GM21515 (cell line): ENCODE results near the gene HSD17B13.
"Not testable (repeated sequence)": the region's sequence is repeated elsewhere in the genome, so short reads cannot be mapped to it uniquely, and the experiment has no call there.

Experiments
- ATAC-seq: cut with Tn5 transposase; IDR thresholded peaks from one replicate; pipeline ENCODE4 v1.9.1; 2021; ENCODE audit not compliant: unreplicated experiment

Gene HSD17B13

DNA sequence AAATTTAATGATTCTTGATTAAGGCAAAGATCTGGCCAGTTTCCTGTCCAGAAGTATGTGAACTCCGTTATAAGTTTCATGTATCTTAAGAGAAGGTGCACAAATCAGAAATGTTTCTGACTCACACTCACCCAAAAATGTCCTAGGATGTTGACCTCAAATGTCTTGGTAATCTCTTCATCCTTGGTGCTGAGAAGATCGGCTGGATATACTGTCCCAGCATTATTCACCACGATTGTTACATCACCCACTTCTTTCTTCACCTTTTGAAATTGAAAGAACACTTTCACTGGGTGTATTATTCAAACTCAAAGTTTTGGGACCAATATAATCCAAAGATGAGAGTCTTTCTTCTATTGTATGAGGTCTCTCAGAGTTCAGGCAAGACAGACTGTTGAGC lies 5.7 kb downstream of the HSD17B13 start:
- ATAC-seq = no peak

DNA sequence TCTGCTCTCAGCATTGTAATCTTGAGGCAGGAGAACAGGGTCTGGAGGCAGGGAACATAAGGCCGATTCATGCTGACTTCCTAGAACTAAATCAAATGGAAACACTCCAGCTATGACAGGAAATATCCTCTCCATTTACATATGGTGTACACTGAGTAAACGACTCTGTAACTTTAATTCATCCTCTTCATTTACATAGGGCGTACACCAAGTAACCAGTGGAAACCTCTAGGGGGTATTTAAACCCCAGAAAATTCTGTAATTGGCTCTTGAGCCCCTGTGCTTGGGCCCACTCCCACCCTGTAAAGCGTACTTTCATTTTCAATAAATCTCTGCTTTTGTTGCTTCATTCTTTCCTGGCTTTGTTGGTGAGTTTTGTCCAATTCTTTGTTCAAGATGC lies 7.7 kb downstream of the HSD17B13 start:
- not testable (repeated sequence) for ATAC-seq

- no peak for ATAC-seq
Measured at GRCh38 chr4:87313756-87314155, 8.9 kb downstream of the HSD17B13 start.

GRCh38 chr4:87311684-87312083 lies 11.0 kb downstream of the HSD17B13 start:
- no peak for ATAC-seq

GRCh38 chr4:87310691-87311335 lies 11.9 kb downstream of the HSD17B13 start:
- ATAC-seq = no peak

- no peak for ATAC-seq
Measured at GRCh38 chr4:87309625-87310024, 13.1 kb downstream of the HSD17B13 start.

DNA sequence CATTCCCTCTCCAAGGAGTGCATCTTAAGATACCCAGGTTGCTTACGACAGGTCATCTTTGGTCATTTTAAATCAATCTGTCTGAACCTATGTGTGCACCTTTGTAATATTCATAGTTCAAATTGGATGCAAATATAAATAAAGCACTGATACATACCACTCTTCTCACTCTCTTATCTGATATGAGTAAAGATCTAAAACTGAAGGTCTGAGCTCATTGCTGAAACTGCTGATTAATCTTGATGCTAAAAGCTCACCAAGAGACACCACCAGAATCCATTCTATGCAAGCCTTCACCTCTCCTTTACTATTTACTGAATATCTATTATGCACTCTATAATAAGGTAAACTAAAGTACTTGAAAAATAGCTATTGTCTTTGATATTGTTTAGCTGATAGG lies 16.6 kb downstream of the HSD17B13 start:
- ATAC-seq = no peak

DNA sequence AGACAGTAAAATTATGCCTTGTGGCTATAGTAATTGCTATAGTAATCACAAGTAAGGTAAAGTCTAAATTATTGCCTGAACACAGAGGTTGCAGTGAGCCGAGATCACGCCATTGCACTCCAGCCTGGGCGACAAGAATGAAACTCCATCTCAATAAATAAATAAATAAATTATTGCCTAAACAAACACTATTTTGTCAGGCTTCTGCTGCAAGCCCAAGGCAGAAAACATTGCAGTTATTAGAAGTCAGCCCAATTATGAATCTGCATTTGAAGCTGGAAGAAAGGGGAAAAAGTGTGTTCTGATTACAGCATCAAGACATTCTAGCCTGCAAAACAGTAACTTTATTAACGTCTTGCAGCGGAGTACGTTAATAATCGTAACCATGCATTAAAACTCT lies 17.1 kb downstream of the HSD17B13 start:
- ATAC-seq = no peak

DNA sequence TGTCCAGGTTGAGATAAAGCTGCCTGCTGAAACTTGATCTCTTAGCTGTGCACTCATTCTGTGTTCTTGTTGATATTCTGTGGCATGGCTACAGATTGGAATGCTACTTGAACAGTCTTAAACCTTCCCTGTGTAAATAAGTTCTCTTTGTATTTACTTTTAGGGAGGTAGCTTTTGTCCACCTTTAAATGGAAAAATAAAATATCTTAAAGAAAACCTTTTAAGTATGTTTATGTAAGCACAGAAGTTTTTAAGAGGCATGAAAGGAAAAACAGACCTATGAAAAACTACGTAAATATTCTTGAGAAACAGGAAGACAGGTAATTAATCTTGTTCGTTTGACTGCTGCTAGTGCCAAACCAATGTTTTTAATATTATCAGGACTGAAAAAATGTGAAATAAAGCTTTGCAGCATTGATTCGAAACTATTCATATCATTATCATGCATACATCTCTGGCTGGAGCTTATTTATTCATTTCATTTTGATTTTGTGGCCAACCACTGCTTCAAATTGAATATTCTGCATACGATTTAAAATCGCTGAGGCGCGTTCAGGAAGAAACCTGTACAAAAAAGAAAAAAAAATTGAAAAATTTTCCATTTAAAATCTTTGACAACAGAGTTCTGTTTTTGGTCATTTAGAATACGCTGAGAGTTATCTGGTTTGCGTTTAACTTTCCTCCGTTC lies 17.8 kb downstream of the HSD17B13 start:
- ATAC-seq = no peak

DNA sequence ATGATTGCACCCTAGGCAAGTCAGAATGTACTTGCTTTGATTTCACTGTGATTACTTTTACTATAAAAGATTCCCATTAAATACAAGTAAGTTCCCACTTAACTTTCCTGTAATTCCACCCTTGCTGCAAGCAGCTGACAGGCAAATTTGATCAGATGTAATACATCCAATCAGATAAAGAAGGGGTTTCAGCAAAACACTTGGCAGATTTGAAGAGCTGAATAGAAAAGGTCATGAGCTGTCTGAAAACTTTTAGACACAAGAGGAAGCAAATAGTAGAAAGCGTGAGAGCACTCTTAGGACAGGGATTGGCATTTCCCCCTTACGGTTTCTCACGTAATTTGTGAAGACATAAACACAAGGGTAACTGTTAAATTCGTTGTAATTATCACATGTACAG lies 22.8 kb downstream of the HSD17B13 start:
- no peak for ATAC-seq

DNA sequence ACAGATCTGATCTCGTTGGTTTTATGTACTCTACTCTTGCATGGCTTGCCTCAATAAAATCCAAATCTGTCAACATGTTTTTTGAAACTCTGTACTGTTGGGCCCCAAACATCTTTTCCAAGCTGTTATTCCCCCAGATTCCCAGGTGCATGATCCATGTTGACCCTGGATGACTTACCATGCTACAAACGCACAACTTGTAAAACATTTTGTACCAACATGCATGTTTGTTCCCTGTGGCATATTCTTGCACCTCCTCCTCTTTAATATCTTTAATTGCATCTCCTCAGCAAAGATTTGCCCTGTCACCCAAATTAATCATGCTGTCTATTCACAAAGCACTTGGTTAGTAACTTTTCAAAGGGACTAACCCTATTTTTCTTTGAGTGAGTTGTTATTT lies 24.3 kb downstream of the HSD17B13 start:
- ATAC-seq = no peak

GRCh38 chr4:87294911-87295310 lies 27.8 kb downstream of the HSD17B13 start:
- ATAC-seq = not testable (repeated sequence)

GRCh38 chr4:87293889-87294288 lies 28.8 kb downstream of the HSD17B13 start:
- ATAC-seq = not testable (repeated sequence)

DNA sequence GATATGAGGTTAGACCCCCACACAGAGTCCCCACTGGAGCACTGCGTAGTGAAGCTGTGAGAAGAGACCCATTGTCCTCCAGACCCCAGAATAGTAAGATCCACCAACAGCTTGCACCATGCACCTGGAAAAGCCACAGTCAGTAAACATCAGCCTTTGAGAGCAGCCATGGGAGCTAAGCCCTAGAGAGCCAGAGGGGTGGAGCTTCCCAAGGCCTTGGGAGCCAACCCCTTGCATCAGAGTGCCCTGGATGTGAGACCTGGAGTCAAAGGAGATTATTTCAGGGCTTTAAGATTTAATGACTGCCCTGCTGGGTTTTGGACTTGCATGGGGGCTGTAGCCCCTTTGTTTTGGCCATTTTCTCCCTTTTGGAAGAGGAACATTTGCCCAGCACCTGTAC lies 35.7 kb downstream of the HSD17B13 start:
- ATAC-seq = no peak

DNA sequence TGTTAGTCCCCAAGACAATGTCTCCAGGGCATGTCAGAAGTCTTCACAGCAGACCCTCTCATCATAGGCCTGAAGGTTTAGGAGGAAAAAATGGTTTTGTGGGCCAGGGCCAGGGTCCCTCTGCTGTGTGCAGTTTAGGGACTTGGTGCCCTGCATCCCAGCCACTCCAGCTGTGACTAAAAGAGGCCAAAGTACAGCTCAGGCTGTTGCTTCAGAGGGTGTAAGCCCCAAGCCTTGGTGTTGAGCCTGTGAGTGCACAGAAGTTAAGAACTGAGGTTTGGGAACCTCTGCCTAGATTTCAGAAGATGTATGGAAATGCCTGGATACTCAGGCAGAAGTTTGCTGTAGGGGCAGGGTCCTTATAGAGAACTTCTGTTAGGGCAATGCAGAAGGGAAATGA lies 38.4 kb downstream of the HSD17B13 start:
- ATAC-seq = not testable (repeated sequence)

GRCh38 chr4:87283151-87283550 lies 39.5 kb downstream of the HSD17B13 start:
- ATAC-seq = no peak

DNA sequence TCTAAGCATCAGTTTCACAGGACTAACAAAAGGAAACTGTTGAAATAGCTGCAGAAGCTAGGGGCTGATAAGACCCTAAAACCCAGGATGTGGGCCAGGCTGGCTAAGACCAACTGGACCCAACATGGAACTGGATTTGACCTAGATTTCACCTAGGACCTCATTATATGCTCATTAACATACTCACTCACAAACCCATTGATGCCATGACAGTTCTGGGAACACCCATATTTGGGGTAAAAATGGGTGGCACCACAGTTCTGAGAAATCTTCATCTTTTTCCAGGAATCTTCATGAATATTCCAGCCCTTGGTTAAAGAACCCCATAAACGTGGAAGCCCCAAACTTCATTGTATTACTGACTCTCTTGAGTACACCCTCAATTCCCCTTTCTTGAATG lies 41.1 kb downstream of the HSD17B13 start:
- ATAC-seq = no peak

DNA sequence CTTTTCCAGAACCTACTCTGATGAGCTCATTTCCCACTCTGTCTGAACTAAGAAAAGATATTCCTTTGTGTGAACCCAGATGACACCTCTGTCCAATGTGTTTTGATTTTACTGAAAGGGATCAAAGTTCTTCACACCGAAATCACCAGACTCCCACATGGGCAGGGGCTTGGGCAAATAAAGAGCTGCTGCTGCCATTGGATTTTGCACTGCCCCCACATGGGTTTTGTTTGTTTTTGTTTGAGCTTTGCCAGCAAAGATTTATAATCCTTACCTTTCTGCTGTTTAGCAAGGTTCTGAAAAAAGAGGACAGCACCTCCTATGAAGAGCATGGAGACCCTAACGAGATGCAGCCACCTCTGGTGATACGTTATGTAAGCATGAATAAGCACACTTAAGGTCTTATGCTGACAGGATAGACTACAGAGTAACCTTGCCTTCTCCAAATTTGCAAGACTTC lies 44.3 kb downstream of the HSD17B13 start:
- no peak for ATAC-seq

DNA sequence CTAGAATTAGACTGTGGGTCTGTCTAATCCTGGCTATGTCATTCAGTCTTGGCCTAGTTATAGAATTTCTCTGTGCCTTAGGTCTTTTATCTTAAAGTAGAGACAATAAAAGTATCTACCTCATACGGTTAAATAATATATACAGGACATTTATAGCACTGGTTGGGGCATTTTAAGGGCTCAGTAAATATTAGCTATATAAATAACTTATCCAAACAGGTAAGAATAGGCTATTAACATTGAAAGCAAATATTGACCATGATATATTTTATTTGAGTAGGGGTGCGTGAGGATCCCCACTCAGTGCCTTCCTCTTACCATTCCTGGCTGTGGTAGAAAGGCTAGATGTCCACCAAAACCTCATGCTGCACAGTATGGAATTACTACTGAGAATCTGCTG lies 47.4 kb downstream of the HSD17B13 start:
- ATAC-seq = no peak

- ATAC-seq = no peak
Measured at GRCh38 chr4:87274803-87275202, 47.9 kb downstream of the HSD17B13 start.

DNA sequence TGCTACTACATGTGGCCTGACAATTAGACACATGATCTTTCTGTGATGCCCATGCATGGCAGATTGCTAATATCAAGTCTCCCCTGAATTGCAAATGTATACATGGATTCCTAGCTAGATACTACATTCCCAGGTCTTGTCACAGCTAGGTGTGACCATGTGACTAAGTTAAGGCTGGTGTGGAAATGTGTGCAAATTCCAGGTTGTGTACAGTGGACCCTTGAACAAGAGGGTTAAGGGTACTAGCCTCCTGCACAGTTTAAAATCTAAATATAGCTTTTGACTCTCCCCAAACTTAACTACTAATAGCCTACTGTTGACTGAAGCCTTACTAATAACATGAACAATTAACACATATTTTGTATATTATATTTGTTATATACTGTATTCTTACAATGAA lies 48.4 kb downstream of the HSD17B13 start:
- ATAC-seq = no peak

- no peak for ATAC-seq
Measured at GRCh38 chr4:87270825-87271224, 51.9 kb downstream of the HSD17B13 start.

DNA sequence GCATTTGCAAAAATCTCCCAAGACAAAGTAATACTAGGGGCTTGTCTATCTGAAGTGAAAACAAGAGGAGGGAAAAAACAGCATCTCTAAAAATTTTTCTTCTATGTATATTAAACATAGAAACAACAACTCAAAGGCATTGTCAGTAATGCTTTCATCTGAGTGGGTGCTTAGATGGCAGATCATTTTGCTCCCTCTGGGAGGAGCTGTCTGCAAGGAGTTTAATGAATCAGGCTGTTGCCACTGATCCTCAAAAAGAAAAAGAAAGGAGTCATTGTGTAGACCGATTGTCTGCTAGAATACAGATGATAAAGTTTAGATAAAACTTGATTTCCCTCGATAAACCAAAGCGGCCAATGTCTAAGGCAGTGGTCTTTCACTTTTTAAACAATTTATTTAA lies 52.5 kb downstream of the HSD17B13 start:
- ATAC-seq = no peak
